KMS-11 (cell line): ENCODE results near the gene USP40.

Source experiments
- H2AFZ ChIP-seq: fragments of 200-600 bp; sonication (generic); 2 replicates; pipeline ENCODE4 v1.6.1; 2016; ENCODE audit warnings: antibody characterized with exemption, mixed run types, low read depth
- H3K27ac ChIP-seq: fragments of 200-600 bp; sonication (generic); 2 replicates; pipeline ENCODE4 v1.6.1; 2016; ENCODE audit warnings: mild to moderate bottlenecking, mixed run types
- H3K27me3 ChIP-seq: fragments of 200-600 bp; sonication (generic); 2 replicates; pipeline ENCODE4 v1.6.1; 2017; ENCODE audit warnings: mild to moderate bottlenecking, low read depth, mixed run types, moderate library complexity; ENCODE audit not compliant: insufficient read depth
- H3K36me3 ChIP-seq: fragments of 200-600 bp; sonication (generic); 2 replicates; pipeline ENCODE4 v1.6.1; 2017; ENCODE audit warnings: mild to moderate bottlenecking, mixed run types; ENCODE audit not compliant: insufficient read depth
- H3K4me1 ChIP-seq: fragments of 200-600 bp; sonication (generic); 2 replicates; pipeline ENCODE4 v1.6.1; 2016; ENCODE audit warnings: mild to moderate bottlenecking, low read depth, mixed run types; ENCODE audit not compliant: poor library complexity, severe bottlenecking
- H3K4me2 ChIP-seq: fragments of 200-600 bp; sonication (generic); 2 replicates; pipeline ENCODE4 v1.7.0; 2016; ENCODE audit warnings: mild to moderate bottlenecking, mixed run types
- H3K4me3 ChIP-seq: fragments of 200-600 bp; sonication (generic); IDR thresholded peaks from 2 replicates; pipeline ENCODE4 v1.6.1; 2017; ENCODE audit warnings: low read depth, low read length, mixed read lengths; ENCODE audit not compliant: insufficient read depth
- H3K79me2 ChIP-seq: fragments of 200-600 bp; sonication (generic); 2 replicates; pipeline ENCODE4 v1.6.1; 2016; ENCODE audit warnings: low read depth, mixed run types; ENCODE audit not compliant: insufficient read depth
- H3K9ac ChIP-seq: fragments of 200-600 bp; sonication (generic); 2 replicates; pipeline ENCODE4 v1.6.1; 2016; ENCODE audit warnings: mild to moderate bottlenecking, mixed run types
- H4K20me1 ChIP-seq: fragments of 200-600 bp; sonication (generic); 2 replicates; pipeline ENCODE4 v1.6.1; 2016; ENCODE audit warnings: mild to moderate bottlenecking, mixed run types; ENCODE audit not compliant: insufficient read depth
- TF ChIP-seq, protein P1 (sequence below): fragments of 200-600 bp; sonication (generic); conservative IDR thresholded peaks from 2 replicates; pipeline ENCODE4 v1.6.1; 2017; ENCODE audit warnings: low read depth, mild to moderate bottlenecking, antibody characterized with exemption, low read length, moderate library complexity, mixed read lengths

The USP40 gene

DNA sequence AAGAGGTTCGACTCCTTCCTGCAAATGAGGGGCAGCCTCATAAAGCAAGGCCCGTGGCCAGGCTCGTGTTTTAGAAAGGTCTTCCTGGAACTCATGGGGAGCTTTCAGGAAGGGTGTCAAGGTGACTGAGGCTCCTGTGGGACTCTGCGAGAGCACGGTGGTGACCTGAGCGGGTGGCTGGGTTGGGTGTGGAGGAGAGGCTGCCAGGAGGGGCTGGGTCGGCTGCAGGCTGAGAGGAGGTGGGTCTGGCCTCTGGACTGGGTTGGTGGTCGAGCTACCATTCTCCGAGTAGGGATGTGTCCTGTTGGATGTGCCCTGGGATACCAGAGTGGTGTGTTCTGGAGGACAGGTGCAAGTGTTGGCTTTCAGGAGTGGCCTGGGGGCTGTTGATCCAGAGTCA lies 125.9 kb downstream of the USP40 start:
- TF ChIP-seq, protein P1, sequence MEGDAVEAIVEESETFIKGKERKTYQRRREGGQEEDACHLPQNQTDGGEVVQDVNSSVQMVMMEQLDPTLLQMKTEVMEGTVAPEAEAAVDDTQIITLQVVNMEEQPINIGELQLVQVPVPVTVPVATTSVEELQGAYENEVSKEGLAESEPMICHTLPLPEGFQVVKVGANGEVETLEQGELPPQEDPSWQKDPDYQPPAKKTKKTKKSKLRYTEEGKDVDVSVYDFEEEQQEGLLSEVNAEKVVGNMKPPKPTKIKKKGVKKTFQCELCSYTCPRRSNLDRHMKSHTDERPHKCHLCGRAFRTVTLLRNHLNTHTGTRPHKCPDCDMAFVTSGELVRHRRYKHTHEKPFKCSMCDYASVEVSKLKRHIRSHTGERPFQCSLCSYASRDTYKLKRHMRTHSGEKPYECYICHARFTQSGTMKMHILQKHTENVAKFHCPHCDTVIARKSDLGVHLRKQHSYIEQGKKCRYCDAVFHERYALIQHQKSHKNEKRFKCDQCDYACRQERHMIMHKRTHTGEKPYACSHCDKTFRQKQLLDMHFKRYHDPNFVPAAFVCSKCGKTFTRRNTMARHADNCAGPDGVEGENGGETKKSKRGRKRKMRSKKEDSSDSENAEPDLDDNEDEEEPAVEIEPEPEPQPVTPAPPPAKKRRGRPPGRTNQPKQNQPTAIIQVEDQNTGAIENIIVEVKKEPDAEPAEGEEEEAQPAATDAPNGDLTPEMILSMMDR: no peak
- H3K27ac ChIP-seq: no peak overlapping the region
- no peak overlapping the region for H3K4me2 ChIP-seq
- H3K9ac ChIP-seq: no peak overlapping the region
- H3K27me3 ChIP-seq: no peaks in the 10 kb centered on the region
- H4K20me1 ChIP-seq: no peaks in the 10 kb centered on the region
- H2AFZ ChIP-seq: no peak overlapping the region
- no peaks in the 10 kb centered on the region for H3K36me3 ChIP-seq
- no peaks in the 10 kb centered on the region for H3K4me1 ChIP-seq
- H3K79me2 ChIP-seq: no peaks in the 10 kb centered on the region
- no peak overlapping the region for H3K4me3 ChIP-seq

- H3K27ac ChIP-seq: no peak overlapping the region
- no peak overlapping the region for H3K4me3 ChIP-seq
- TF ChIP-seq, protein P1: no peak
Measured at GRCh38 chr2:233440314-233440713, 126.3 kb downstream of the USP40 start.

GRCh38 chr2:233439191-233439590 lies 127.4 kb downstream of the USP40 start:
- Histone ChIP-seq H3K79me2 (no peaks in the 10 kb centered on the region), H3K9ac (no peak overlapping the region), H4K20me1 (no peaks in the 10 kb centered on the region), H3K4me1 (no peaks in the 10 kb centered on the region), H3K27me3 (no peaks in the 10 kb centered on the region), H3K4me3 (no peak overlapping the region), H3K4me2 (no peak overlapping the region), H3K27ac (no peak overlapping the region), H3K36me3 (no peaks in the 10 kb centered on the region), H2AFZ (no peak overlapping the region)
- TF ChIP-seq, protein P1: no peak

More at GRCh38 chr2:233440314-233440713, 126.3 kb downstream of the USP40 start:
- no peak overlapping the region for H2AFZ ChIP-seq
- no peak overlapping the region for H3K4me2 ChIP-seq
- H3K4me1 ChIP-seq: no peaks in the 10 kb centered on the region
- H3K9ac ChIP-seq: no peak overlapping the region
- H3K27me3 ChIP-seq: no peaks in the 10 kb centered on the region
- no peaks in the 10 kb centered on the region for H3K36me3 ChIP-seq
- no peaks in the 10 kb centered on the region for H3K79me2 ChIP-seq
- no peaks in the 10 kb centered on the region for H4K20me1 ChIP-seq

DNA sequence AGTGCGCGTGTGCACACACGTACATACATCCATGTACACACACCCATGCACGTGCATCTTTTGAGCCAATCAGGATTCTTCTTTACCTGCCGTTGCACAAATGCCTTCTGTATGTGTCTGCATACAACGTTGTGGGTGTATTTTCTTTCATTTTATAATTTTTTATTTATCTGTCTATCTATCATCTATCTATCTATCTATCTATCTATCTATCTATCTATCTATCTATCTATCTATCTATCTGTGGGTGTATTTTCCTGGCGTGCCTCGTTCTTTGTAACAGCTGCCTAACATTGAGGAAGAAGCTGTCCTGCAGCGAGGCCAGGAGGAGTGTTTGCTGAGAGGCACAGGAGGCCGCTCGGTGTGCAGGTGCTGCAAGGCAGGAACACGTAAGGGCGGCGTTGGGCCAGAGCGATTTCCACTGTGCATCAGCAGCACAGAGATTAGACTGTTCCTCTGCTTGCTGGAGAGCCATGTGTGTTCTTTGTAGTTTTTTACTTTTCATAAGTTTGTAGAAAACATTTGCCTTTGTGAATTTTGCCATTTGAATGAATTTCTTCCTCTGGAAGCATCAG lies 127.9 kb downstream of the USP40 start:
- Histone ChIP-seq H3K4me1 (no peaks in the 10 kb centered on the region), H3K79me2 (no peaks in the 10 kb centered on the region), H3K4me2 (no peak overlapping the region), H3K4me3 (no peak overlapping the region), H3K36me3 (no peaks in the 10 kb centered on the region), H3K27me3 (no peaks in the 10 kb centered on the region), H3K9ac (no peak overlapping the region), H4K20me1 (no peaks in the 10 kb centered on the region), H3K27ac (no peak overlapping the region), H2AFZ (no peak overlapping the region)
- TF ChIP-seq, protein P1: no peak
